Endothelial cell of umbilical vein (primary cell): ENCODE results near the gene RPL41. TPM values are rescaled to one million over a fixed set of nuclear protein-coding genes. Genes with fewer than 3 reads are reported as not detected.

ENCODE experiments used
- BruUV-seq: library from RNA; stranded (reverse); fragments of 400-500 nt; replicated peaks from 2 replicates; lab custom pipeline; 2021; lab: Mats Ljungman, UMichigan
- CTCF ChIA-PET: fragments of 300-600, 350-600 bp; sonication (Branson Sonifier 250); formaldehyde crosslinking; loops from one replicate; lab custom pipeline; 2021; ENCODE audit warnings: antibody characterized with exemption, inconsistent platforms; lab: Charles Lee
- POLR2A ChIA-PET: fragments of 300-600, 350-600 bp; sonication (Branson Sonifier 250); formaldehyde crosslinking; loops from one replicate; lab custom pipeline; 2021; ENCODE audit warnings: antibody characterized with exemption, inconsistent platforms; lab: Charles Lee
- DNase-seq: peaks from one replicate; pipeline ENCODE4 v3.0.0-alpha.2; 2011; ENCODE audit warnings: low read depth, low spot score
- FAIRE-seq: peaks from 2 replicates; lab custom pipeline; 2011; peaks lifted over from hg19 to GRCh38; lab: Jason Lieb, UNC
- H2AFZ ChIP-seq: 2 replicates; pipeline ENCODE4 v1.6.0; 2012; ENCODE audit warnings: low read depth, low read length, control low read depth, inconsistent platforms
- H3K27ac ChIP-seq: 2 replicates; pipeline ENCODE4 v1.5.1; 2011; ENCODE audit warnings: low read depth, mild to moderate bottlenecking, control low read depth, low read length, moderate library complexity; ENCODE audit not compliant: insufficient read depth
- H3K27me3 ChIP-seq, 2 experiments: 2 replicates each; pipeline versions ENCODE4 v1.6.0 to v1.6.1; 2011; ENCODE audit warnings: low read length in 2 of 2, mixed read lengths in 1 of 2; ENCODE audit not compliant: control insufficient read depth in 2 of 2, insufficient read depth in 2 of 2
- H3K36me3 ChIP-seq, 2 experiments: 2 replicates in 1 of 2; 3 replicates in 1 of 2; pipeline ENCODE4 v1.5.1; 2011; ENCODE audit warnings: low read length in 2 of 2, mild to moderate bottlenecking in 1 of 2, moderate library complexity in 1 of 2; ENCODE audit not compliant: control insufficient read depth in 2 of 2, insufficient read depth in 2 of 2; ENCODE audit errors: extremely low read depth in 1 of 2
- H3K4me1 ChIP-seq: 3 replicates; pipeline ENCODE4 v1.5.1; 2011; ENCODE audit warnings: mild to moderate bottlenecking, low read length; ENCODE audit not compliant: control insufficient read depth, insufficient read depth; ENCODE audit errors: extremely low read depth
- H3K4me2 ChIP-seq: 2 replicates; pipeline ENCODE4 v1.6.1; 2011; ENCODE audit warnings: low read length, control low read depth, mixed read lengths; ENCODE audit not compliant: insufficient read depth
- H3K4me3 ChIP-seq, 3 experiments: fragments of 200-600 bp in 1 of 3; sonication (generic), shearing (Covaris generic) in 1 of 3; replicated peaks in 1 of 3; 2 replicates each; pipeline ENCODE4 v1.5.1; 2011 to 2016; ENCODE audit warnings: control low read depth in 3 of 3, low read length in 3 of 3, mild to moderate bottlenecking in 2 of 3, inconsistent platforms in 1 of 3, low read depth in 1 of 3, moderate library complexity in 1 of 3; ENCODE audit not compliant: insufficient read depth in 1 of 3
- H3K79me2 ChIP-seq: 2 replicates; pipeline ENCODE4 v1.6.0; 2012; ENCODE audit warnings: low read length, inconsistent platforms; ENCODE audit not compliant: control insufficient read depth, insufficient read depth
- H3K9ac ChIP-seq: replicated peaks from 2 replicates; pipeline ENCODE3; 2011; ENCODE audit warnings: low read length, control low read depth; ENCODE audit not compliant: insufficient read depth; ENCODE audit errors: extremely low read depth
- H3K9me1 ChIP-seq: replicated peaks from 3 replicates; pipeline ENCODE4 v1.6.0; 2011; ENCODE audit warnings: mild to moderate bottlenecking, low read length; ENCODE audit not compliant: control insufficient read depth, insufficient read depth; ENCODE audit errors: extremely low read depth
- H3K9me3 ChIP-seq: replicated peaks from 2 replicates; pipeline ENCODE4 v1.5.1; 2012; ENCODE audit warnings: low read length, inconsistent platforms; ENCODE audit not compliant: control insufficient read depth, insufficient read depth
- H4K20me1 ChIP-seq: replicated peaks from 2 replicates; pipeline ENCODE3; 2011; ENCODE audit warnings: mild to moderate bottlenecking, low read length; ENCODE audit not compliant: control insufficient read depth, insufficient read depth; ENCODE audit errors: extremely low read depth
- EZH2 ChIP-seq: IDR thresholded peaks from 2 replicates; pipeline ENCODE4 v1.6.1; 2012; ENCODE audit warnings: borderline replicate concordance, low read depth, mild to moderate bottlenecking, moderate library complexity, low read length, inconsistent platforms; ENCODE audit not compliant: severe bottlenecking
- FOS ChIP-seq: IDR thresholded peaks from 2 replicates; pipeline ENCODE4 v1.6.1; 2011; ENCODE audit warnings: mild to moderate bottlenecking, low read length, moderate library complexity, borderline replicate concordance; ENCODE audit not compliant: insufficient read depth
- GATA2 ChIP-seq: IDR thresholded peaks from 2 replicates; pipeline ENCODE4 v1.7.0; 2011; ENCODE audit warnings: low read depth, mild to moderate bottlenecking, moderate library complexity, mixed read lengths, low read length; ENCODE audit not compliant: insufficient read length, insufficient read depth
- JUN ChIP-seq: IDR thresholded peaks from 2 replicates; pipeline ENCODE4 v1.6.1; 2011; ENCODE audit warnings: borderline replicate concordance, low read depth; ENCODE audit not compliant: insufficient read length, insufficient read depth
- MYC ChIP-seq: IDR thresholded peaks from one replicate; pipeline ENCODE4 v1.6.1; 2011; ENCODE audit warnings: mild to moderate bottlenecking, low read depth, low read length
- POLR2A ChIP-seq: IDR thresholded peaks from 2 replicates; pipeline ENCODE4 v1.6.1; 2012; ENCODE audit warnings: low read depth, mild to moderate bottlenecking, control low read depth, low read length
- POLR2AphosphoS5 ChIP-seq: IDR thresholded peaks from 2 replicates; pipeline ENCODE4 v1.6.1; 2012; ENCODE audit warnings: low read depth, mild to moderate bottlenecking, control low read depth, low read length, moderate library complexity; ENCODE audit not compliant: insufficient read depth
- dilution Hi-C: fragments of 300-500 bp; cut with MboI; formaldehyde crosslinking; loops from one replicate; pipeline ENCODE4 v1.15.0; 2019; ENCODE audit warnings: low sequenced_read_pairs; ENCODE audit not compliant: extremely low pct_ligation_motif_present
- intact Hi-C: fragments of 100-400 bp; cut with micrococcal nuclease; formaldehyde crosslinking; loops from one replicate; pipeline ENCODE4 v1.10.0; 2022
- polyA plus RNA-seq, 4 experiments: library from polyadenylated mRNA; depleted of rRNA in 3 of 4; stranded (reverse) in 3 of 4; unstranded in 1 of 4; fragments of >200 nt; gene quantifications; 2 replicates each; pipeline versions ENCODE4 v1.2.1 to v1.2.3, GENCODE V29; 2011 to 2012; ENCODE audit warnings: missing spikeins in 1 of 4
- total RNA-seq: library from RNA; stranded (reverse); gene quantifications from 2 replicates; pipeline ENCODE4 v1.2.3, GENCODE V29; 2021
- TF ChIP-seq, protein P1 (sequence below), 2 donors: IDR thresholded peaks; 1 replicate in 1 of 2; 2 replicates in 1 of 2; pipeline ENCODE4 v1.5.1; 2011; ENCODE audit warnings: low read length in 2 of 2, mild to moderate bottlenecking in 2 of 2, moderate library complexity in 2 of 2, control low read depth in 1 of 2, inconsistent platforms in 1 of 2, low read depth in 1 of 2; ENCODE audit not compliant: insufficient read depth in 1 of 2; ENCODE audit errors: extremely low read depth in 1 of 2
- TF ChIP-seq, protein P2 (sequence below): IDR thresholded peaks from 2 replicates; pipeline ENCODE4 v1.6.1; 2011; ENCODE audit not compliant: insufficient read depth, insufficient read length

Gene RPL41
- total and polyA plus RNA-seq, 2 donors (not counting 3 experiments of a cell fraction or from before 2014, with no cell fraction given), result 3,212 to 9,990 TPM

DNA sequence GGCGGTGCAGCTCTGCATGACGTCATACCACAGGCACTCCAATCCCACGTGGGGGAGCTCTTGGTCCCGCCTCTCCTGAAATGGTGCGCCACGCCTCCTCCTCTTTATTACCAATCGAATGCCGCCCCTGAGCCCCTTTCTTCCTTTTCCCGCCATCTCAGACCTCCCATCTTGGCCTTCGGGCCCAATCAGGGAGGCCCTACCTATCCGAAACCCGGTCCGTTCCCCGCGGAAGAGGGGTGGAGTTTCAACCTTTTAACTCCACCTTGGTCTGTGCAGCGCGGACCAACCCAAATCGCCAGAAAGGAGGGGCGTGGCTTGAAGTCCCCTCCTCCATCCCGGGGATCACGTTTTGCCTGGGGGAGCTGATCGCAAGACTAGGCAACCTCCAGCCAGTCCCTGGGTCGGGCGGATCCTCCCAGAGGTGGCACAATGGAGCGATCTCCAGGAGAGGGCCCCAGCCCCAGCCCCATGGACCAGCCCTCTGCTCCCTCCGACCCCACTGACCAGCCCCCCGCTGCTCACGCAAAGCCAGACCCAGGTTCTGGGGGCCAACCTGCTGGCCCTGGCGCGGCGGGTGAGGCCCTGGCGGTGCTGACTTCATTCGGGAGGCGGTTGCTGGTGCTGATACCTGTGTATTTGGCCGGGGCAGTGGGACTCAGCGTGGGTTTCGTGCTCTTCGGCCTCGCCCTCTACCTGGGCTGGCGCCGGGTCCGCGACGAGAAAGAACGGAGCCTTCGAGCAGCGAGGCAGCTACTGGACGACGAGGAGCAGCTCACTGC lies 11.6 kb downstream of the RPL41 start, which contains the start of gene ESYT1:
Gene ESYT1 (plus strand): TSS at position 380 of the 782 bp plus-strand sequence. CDS start 53 bp downstream, at position 433.
- TF ChIP-seq MYC (no peak), POLR2A (peak; percentile 82), JUN (peak; percentile 89), GATA2 (no peak), EZH2 (no peak), FOS (no peak), POLR2AphosphoS5 (peak; percentile 45)
- TF ChIP-seq, protein P1, sequence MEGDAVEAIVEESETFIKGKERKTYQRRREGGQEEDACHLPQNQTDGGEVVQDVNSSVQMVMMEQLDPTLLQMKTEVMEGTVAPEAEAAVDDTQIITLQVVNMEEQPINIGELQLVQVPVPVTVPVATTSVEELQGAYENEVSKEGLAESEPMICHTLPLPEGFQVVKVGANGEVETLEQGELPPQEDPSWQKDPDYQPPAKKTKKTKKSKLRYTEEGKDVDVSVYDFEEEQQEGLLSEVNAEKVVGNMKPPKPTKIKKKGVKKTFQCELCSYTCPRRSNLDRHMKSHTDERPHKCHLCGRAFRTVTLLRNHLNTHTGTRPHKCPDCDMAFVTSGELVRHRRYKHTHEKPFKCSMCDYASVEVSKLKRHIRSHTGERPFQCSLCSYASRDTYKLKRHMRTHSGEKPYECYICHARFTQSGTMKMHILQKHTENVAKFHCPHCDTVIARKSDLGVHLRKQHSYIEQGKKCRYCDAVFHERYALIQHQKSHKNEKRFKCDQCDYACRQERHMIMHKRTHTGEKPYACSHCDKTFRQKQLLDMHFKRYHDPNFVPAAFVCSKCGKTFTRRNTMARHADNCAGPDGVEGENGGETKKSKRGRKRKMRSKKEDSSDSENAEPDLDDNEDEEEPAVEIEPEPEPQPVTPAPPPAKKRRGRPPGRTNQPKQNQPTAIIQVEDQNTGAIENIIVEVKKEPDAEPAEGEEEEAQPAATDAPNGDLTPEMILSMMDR (IDR thresholded peaks at IDR 0.05; ENCODE audit: extremely low read depth in 1 of 2, insufficient read depth in 1 of 2, low read depth in 1 of 2, low read length in 2 of 2), result no peak
- TF ChIP-seq, protein P2, sequence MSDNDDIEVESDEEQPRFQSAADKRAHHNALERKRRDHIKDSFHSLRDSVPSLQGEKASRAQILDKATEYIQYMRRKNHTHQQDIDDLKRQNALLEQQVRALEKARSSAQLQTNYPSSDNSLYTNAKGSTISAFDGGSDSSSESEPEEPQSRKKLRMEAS, result peak; percentile 77
- Histone ChIP-seq H3K4me1 (peaks cover 28% of the 10 kb centered on the region), H4K20me1 (no peaks in the 10 kb centered on the region), H3K9me3 (no peaks in the 10 kb centered on the region), H3K27me3 (no peaks in the 10 kb centered on the region), H3K36me3 (peaks cover 4 to 22% of the 10 kb centered on the region in 2 experiments), H3K9me1 (no peaks in the 10 kb centered on the region), H3K9ac (peak within 1 kb of the TSS; percentile 66), H3K4me2 (peak within 1 kb of the TSS; percentile 82), H3K79me2 (peaks cover 19% of the 10 kb centered on the region), H2AFZ (peak within 1 kb of the TSS; percentile 16), H3K27ac (peak within 1 kb of the TSS; percentile 46), H3K4me3 (peak within 1 kb of the TSS; percentile 63 to 75 (median 68))
- DNase-seq (peak; percentile 100), FAIRE-seq (peak; percentile 97)
- POLR2A ChIA-PET, result interaction anchor here (0.5 to 2.6 kb wide), 11 partner anchors 9 to 94 kb away, joined by 3 to 38 read pairs (median 5); partner anchors contain the start of genes MYL6, PA2G4, RNF41 and SMARCC2
- intact Hi-C loops (loop anchor here (1.0 kb wide), 1 partner anchor 24 kb away; the partner anchor contains the start of gene MYL6B), dilution Hi-C loops (no loop called here)
- TSS peak; percentile 52 for BruUV-seq
- CTCF ChIA-PET, result interaction anchor here (0.6 to 3.1 kb wide), 17 partner anchors 9 to 390 kb away, joined by 3 to 40 read pairs (median 5); partner anchors contain the start of genes MYL6, MYL6B, RNF41 and SMARCC2
